Choroid plexus epithelial cell (primary cell): ENCODE data around the gene FHL1.

Experiments
- DNase-seq: peaks from one replicate; pipeline ENCODE4 v3.0.0-alpha.2; 2010; ENCODE audit warnings: low read depth
- H3K4me3 ChIP-seq: 2 replicates; pipeline ENCODE4 v1.5.1; 2011; ENCODE audit warnings: low read depth, mild to moderate bottlenecking, control low read depth, low read length, moderate library complexity
- CTCF ChIP-seq: conservative IDR thresholded peaks from 2 replicates; pipeline ENCODE4 v1.5.1; 2011; ENCODE audit warnings: low read depth, mild to moderate bottlenecking, control low read depth, inconsistent platforms, low read length, moderate library complexity

The FHL1 gene

DNA sequence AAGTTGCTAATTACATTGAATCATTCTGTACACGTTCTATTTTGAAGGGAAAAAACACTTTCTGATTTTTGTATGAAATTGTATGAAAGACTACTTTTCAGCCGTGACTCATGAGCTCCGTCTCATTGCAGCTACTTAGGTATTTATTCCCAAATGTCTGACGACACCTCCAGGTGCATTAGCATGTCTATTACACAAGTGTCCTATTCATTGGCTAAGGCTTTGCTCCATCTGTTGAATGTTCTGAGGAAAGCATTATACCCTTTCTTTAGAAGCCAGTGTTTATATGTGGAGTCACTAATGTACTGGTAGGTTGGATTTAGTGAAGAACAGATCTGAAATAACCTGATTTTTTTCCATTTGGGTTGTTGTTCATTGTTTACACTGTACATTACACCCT lies 52.0 kb downstream of the FHL1 start:
- TF ChIP-seq CTCF = no peak
- no peak for DNase-seq
- no peak overlapping the region for H3K4me3 ChIP-seq

GRCh38 chrX:136200466-136200865 lies 53.1 kb downstream of the FHL1 start:
- DNase-seq = peak; percentile 83

DNA sequence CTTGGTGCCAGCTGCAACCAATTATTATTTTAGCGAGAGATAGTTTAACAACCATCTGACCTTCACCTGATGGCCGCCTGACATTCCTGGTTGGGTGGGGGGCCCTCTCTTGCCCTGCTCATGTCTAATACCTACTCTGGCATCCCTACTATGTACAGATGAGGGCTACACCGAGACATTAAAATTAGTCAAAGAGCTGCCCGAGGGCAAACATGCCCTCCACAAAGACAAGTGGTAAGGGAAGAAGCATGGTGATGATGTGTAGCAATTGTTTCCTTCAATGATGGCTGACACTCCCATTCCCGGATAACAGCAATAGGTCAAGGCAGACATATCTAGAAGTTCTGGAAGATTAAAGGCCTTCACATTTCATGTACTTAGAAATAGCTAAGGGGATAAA lies 54.3 kb downstream of the FHL1 start:
- H3K4me3 ChIP-seq = no peak overlapping the region
- no peak for DNase-seq
- no peak for TF ChIP-seq CTCF

More at GRCh38 chrX:136200466-136200865, 53.1 kb downstream of the FHL1 start:
- H3K4me3 ChIP-seq = no peak overlapping the region
- TF ChIP-seq CTCF = peak; percentile 56

GRCh38 chrX:136202889-136203288 lies 55.6 kb downstream of the FHL1 start:
- TF ChIP-seq CTCF = no peak
- H3K4me3 ChIP-seq = no peak overlapping the region
- peak; percentile 64 for DNase-seq

GRCh38 chrX:136203438-136203837 lies 56.1 kb downstream of the FHL1 start:
- no peak overlapping the region for H3K4me3 ChIP-seq
- no peak for TF ChIP-seq CTCF
- no peak for DNase-seq

- no peak overlapping the region for H3K4me3 ChIP-seq
- no peak for TF ChIP-seq CTCF
- DNase-seq = no peak
Observed at GRCh38 chrX:136203951-136204350, 56.6 kb downstream of the FHL1 start.

DNA sequence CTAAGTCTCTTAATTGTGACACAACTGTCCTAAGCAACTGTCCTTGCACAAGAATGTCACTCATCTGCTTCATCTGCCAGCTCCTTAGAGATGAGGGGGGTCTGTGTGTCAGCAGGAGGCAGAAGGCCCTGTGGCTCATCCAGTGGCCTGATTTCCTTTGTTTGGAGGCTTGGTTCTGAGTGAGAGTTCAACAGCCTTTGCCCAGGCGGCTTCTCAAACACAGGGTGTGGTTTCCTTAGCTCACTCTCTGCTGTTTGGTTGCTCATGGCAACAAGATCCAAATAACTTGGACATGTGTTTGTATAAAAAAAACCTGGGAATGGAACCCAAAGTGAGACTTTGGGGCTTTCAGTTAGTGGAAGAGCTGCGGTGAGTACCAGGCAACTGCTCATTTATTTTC lies 57.2 kb downstream of the FHL1 start:
- no peak for TF ChIP-seq CTCF
- no peak overlapping the region for H3K4me3 ChIP-seq
- DNase-seq = peak; percentile 75
